HL-60/S4 treated with phorbol 12-myristate 13-acetate at 8.2 ng/mL for 4 days and 3 days (cell line): ENCODE data around the gene CUTA.
"Not testable (repeated sequence)": the region's sequence is repeated elsewhere in the genome, so short reads cannot be mapped to it uniquely, and the experiment has no call there.

Experiments used
- in situ Hi-C: fragments of 300-500 bp; cut with MboI; formaldehyde crosslinking; loops from 2 replicates; pipeline ENCODE4 v1.15.0; 2022; ENCODE audit warnings: low sequenced_read_pairs

CUTA gene

GRCh38 chr6:33407132-33407718 is 10.7 kb downstream of the CUTA start:
- in situ Hi-C loops: no loop called here

GRCh38 chr6:33406126-33406525 is 11.8 kb downstream of the CUTA start:
- in situ Hi-C loops: no loop called here

- in situ Hi-C loops: no loop called here
Observed at GRCh38 chr6:33405386-33405940, 12.4 kb downstream of the CUTA start.

- in situ Hi-C loops: no loop called here
Observed at GRCh38 chr6:33404884-33405283, 13.0 kb downstream of the CUTA start.

- in situ Hi-C loops: not testable (repeated sequence)
Observed at GRCh38 chr6:33399881-33400280, 18.0 kb downstream of the CUTA start.

- in situ Hi-C loops: not testable (repeated sequence)
Observed at GRCh38 chr6:33398601-33399000, 19.3 kb downstream of the CUTA start.

- in situ Hi-C loops: no loop called here
Observed at GRCh38 chr6:33397541-33397940, 20.4 kb downstream of the CUTA start.

- in situ Hi-C loops: no loop called here
Observed at GRCh38 chr6:33392979-33393378, 24.9 kb downstream of the CUTA start.

- in situ Hi-C loops: no loop called here
Observed at GRCh38 chr6:33392595-33392948, 25.3 kb downstream of the CUTA start.

- in situ Hi-C loops: no loop called here
Observed at GRCh38 chr6:33391922-33392594, 25.8 kb downstream of the CUTA start.

GRCh38 chr6:33391278-33391921 is 26.5 kb downstream of the CUTA start, which contains the start of gene KIFC1:
Gene KIFC1, plus strand, starts transcription at chr6:33391823. Its CDS starts 163 bp downstream, at chr6:33391986.
- in situ Hi-C loops: no loop called here

- in situ Hi-C loops: no loop called here
Observed at GRCh38 chr6:33390767-33391277, 27.1 kb downstream of the CUTA start.

GRCh38 chr6:33390173-33390572 is 27.7 kb downstream of the CUTA start:
- in situ Hi-C loops: no loop called here

GRCh38 chr6:33384581-33385020 is 33.3 kb downstream of the CUTA start:
- in situ Hi-C loops: no loop called here

GRCh38 chr6:33383427-33384185 is 34.3 kb downstream of the CUTA start:
- in situ Hi-C loops: no loop called here

GRCh38 chr6:33380272-33380981 is 37.5 kb downstream of the CUTA start:
- in situ Hi-C loops: no loop called here

- in situ Hi-C loops: not testable (repeated sequence)
Observed at GRCh38 chr6:33379184-33379583, 38.7 kb downstream of the CUTA start.

- in situ Hi-C loops: no loop called here
Observed at GRCh38 chr6:33377171-33377570, 40.7 kb downstream of the CUTA start.

GRCh38 chr6:33375143-33375671 is 42.7 kb downstream of the CUTA start:
- in situ Hi-C loops: no loop called here
